ENCODE data around the gene CD200R1.

DNA sequence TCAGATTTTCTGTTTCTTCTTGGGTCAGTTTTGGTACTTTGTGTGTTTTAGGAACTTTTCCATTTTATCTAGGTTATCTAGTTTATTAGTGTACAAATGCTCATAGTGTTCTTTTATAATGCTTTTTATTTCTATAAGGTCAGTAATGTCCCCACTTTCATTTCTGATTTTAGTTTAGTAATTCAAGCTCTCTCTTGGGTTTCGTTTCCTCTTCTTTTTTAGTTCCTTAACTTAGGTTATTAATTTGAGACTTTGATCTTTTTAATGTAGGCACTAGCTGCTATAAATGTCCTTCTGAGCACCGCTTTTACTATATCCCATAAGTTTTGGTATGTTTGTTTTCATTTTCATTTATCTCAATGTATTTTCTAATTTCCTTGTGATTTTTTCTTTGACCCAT is 101.3 kb downstream of the CD200R1 start:
- TF ChIP-seq, protein P1, sequence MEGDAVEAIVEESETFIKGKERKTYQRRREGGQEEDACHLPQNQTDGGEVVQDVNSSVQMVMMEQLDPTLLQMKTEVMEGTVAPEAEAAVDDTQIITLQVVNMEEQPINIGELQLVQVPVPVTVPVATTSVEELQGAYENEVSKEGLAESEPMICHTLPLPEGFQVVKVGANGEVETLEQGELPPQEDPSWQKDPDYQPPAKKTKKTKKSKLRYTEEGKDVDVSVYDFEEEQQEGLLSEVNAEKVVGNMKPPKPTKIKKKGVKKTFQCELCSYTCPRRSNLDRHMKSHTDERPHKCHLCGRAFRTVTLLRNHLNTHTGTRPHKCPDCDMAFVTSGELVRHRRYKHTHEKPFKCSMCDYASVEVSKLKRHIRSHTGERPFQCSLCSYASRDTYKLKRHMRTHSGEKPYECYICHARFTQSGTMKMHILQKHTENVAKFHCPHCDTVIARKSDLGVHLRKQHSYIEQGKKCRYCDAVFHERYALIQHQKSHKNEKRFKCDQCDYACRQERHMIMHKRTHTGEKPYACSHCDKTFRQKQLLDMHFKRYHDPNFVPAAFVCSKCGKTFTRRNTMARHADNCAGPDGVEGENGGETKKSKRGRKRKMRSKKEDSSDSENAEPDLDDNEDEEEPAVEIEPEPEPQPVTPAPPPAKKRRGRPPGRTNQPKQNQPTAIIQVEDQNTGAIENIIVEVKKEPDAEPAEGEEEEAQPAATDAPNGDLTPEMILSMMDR (IDR thresholded peaks at IDR 0.05; ENCODE audit: low read depth, low read length, poor library complexity, severe bottlenecking) = no peak
- no peak for TF ChIP-seq EZH2phosphoT487 (IDR thresholded peaks at IDR 0.05; ENCODE audit: borderline replicate concordance, low read length)

Measured in DOHH2 (cell line).